IgD-negative memory B cell (primary cell): Measurements from ENCODE around the gene ANKRD53. TPM values are rescaled to one million over a fixed set of nuclear protein-coding genes. Genes with fewer than 3 reads are reported as not detected.
A peak's percentile ranks its signal among the peaks of the same experiment; 100 is the strongest.
"Not testable (repeated sequence)": the region's sequence is repeated elsewhere in the genome, so short reads cannot be mapped to it uniquely, and the experiment has no call there.

ENCODE experiments used
- H3K27ac Mint-ChIP-seq, 3 donors: one replicate each; pipeline ENCODE4 v1.8.0; 2020 to 2022; ENCODE audit warnings: mild to moderate bottlenecking in 3 of 3, mixed read lengths in 3 of 3, moderate library complexity in 1 of 3
- H3K27me3 Mint-ChIP-seq: one replicate; pipeline ENCODE4 v1.8.0; 2021; ENCODE audit warnings: mixed read lengths
- H3K36me3 Mint-ChIP-seq: one replicate; pipeline ENCODE4 v1.8.0; 2020; ENCODE audit warnings: mild to moderate bottlenecking, mixed read lengths
- H3K4me1 Mint-ChIP-seq, 3 donors: one replicate each; pipeline ENCODE4 v1.8.0; 2020 to 2022; ENCODE audit warnings: mixed read lengths in 3 of 3, mild to moderate bottlenecking in 1 of 3
- H3K4me3 Mint-ChIP-seq, 4 donors: one replicate each; pipeline ENCODE4 v1.8.0; 2020 to 2022; ENCODE audit warnings: mild to moderate bottlenecking in 4 of 4, mixed read lengths in 4 of 4, moderate library complexity in 3 of 4
- H3K9me3 Mint-ChIP-seq, 3 donors: one replicate each; pipeline ENCODE4 v1.8.0; 2020 to 2021; ENCODE audit warnings: mixed read lengths in 3 of 3, mild to moderate bottlenecking in 1 of 3
- polyA plus RNA-seq: library from polyadenylated mRNA; unstranded; fragments of 300-500 nt; fragmentation: Illumina TruSeq; gene quantifications from one replicate; pipeline ENCODE4 v1.2.3, GENCODE V29; 2021

The ANKRD53 gene
- polyA plus RNA-seq, 1 donor from 2014 or later, result not detected

- Mint-ChIP-seq H3K27ac (no peak overlapping the region), H3K4me3 (peak overlapping the region in 1 of 4 donors; percentile 30), H3K36me3 (peaks cover 3% of the 10 kb centered on the region), H3K9me3 (no peaks in the 10 kb centered on the region), H3K27me3 (no peaks in the 10 kb centered on the region), H3K4me1 (peaks cover 4 to 10% (median 4%) of the 10 kb centered on the region in 3 donors)
Observed at GRCh38 chr2:70986499-70987189, 8.2 kb downstream of the ANKRD53 start.

- peak overlapping the region in 1 of 4 donors; percentile 30 for H3K4me3 Mint-ChIP-seq
- H3K9me3 Mint-ChIP-seq, result no peaks in the 10 kb centered on the region
- H3K27ac Mint-ChIP-seq, result no peak overlapping the region
- H3K27me3 Mint-ChIP-seq, result no peaks in the 10 kb centered on the region
- peaks cover 3% of the 10 kb centered on the region for H3K36me3 Mint-ChIP-seq
- peaks cover 4 to 12% (median 4%) of the 10 kb centered on the region in 3 donors for H3K4me1 Mint-ChIP-seq
Observed at GRCh38 chr2:70987386-70987785, 9.0 kb downstream of the ANKRD53 start.

GRCh38 chr2:70988151-70988550, 9.7 kb downstream of the ANKRD53 start:
- no peak overlapping the region for H3K27ac Mint-ChIP-seq
- peaks cover 3% of the 10 kb centered on the region for H3K36me3 Mint-ChIP-seq
- H3K27me3 Mint-ChIP-seq, result no peaks in the 10 kb centered on the region
- H3K4me1 Mint-ChIP-seq, result peaks cover 9 to 17% (median 10%) of the 10 kb centered on the region in 3 donors
- H3K9me3 Mint-ChIP-seq, result no peaks in the 10 kb centered on the region
- no peak overlapping the region for H3K4me3 Mint-ChIP-seq

GRCh38 chr2:70988726-70989648, 10.6 kb downstream of the ANKRD53 start:
- H3K9me3 Mint-ChIP-seq, result no peaks in the 10 kb centered on the region
- H3K4me3 Mint-ChIP-seq, result no peak overlapping the region
- no peaks in the 10 kb centered on the region for H3K27me3 Mint-ChIP-seq
- H3K4me1 Mint-ChIP-seq, result peaks cover 18 to 25% (median 19%) of the 10 kb centered on the region in 3 donors
- H3K27ac Mint-ChIP-seq, result no peak overlapping the region
- H3K36me3 Mint-ChIP-seq, result peaks cover 3% of the 10 kb centered on the region

GRCh38 chr2:70990216-70990615, 11.8 kb downstream of the ANKRD53 start:
- Mint-ChIP-seq H3K4me3 (peak overlapping the region in 1 of 4 donors; percentile 73), H3K9me3 (no peaks in the 10 kb centered on the region), H3K4me1 (peaks cover 17 to 22% (median 20%) of the 10 kb centered on the region in 3 donors), H3K27me3 (no peaks in the 10 kb centered on the region), H3K27ac (no peak overlapping the region), H3K36me3 (peaks cover 3% of the 10 kb centered on the region)

GRCh38 chr2:70991142-70991541, 12.7 kb downstream of the ANKRD53 start:
- no peaks in the 10 kb centered on the region for H3K27me3 Mint-ChIP-seq
- H3K27ac Mint-ChIP-seq, result no peak overlapping the region
- no peaks in the 10 kb centered on the region for H3K9me3 Mint-ChIP-seq
- H3K4me3 Mint-ChIP-seq, result peak overlapping the region in 2 of 4 donors; percentile 47 to 73
- peaks cover 20 to 26% (median 21%) of the 10 kb centered on the region in 3 donors for H3K4me1 Mint-ChIP-seq
- peaks cover 2% of the 10 kb centered on the region for H3K36me3 Mint-ChIP-seq

- Mint-ChIP-seq H3K9me3 (no peaks in the 10 kb centered on the region), H3K27ac (peak overlapping the region in 1 of 3 donors; percentile 73), H3K36me3 (no peaks in the 10 kb centered on the region), H3K27me3 (no peaks in the 10 kb centered on the region), H3K4me3 (peak overlapping the region in 1 of 4 donors; percentile 99), H3K4me1 (peaks cover 20 to 26% (median 21%) of the 10 kb centered on the region in 3 donors)
Observed at GRCh38 chr2:70991742-70992141, 13.3 kb downstream of the ANKRD53 start.

GRCh38 chr2:70992945-70993853, 14.8 kb downstream of the ANKRD53 start:
- no peaks in the 10 kb centered on the region for H3K9me3 Mint-ChIP-seq
- H3K36me3 Mint-ChIP-seq, result no peaks in the 10 kb centered on the region

GRCh38 chr2:70994009-70994698, 15.7 kb downstream of the ANKRD53 start:
- peak overlapping the region; percentile 93 to 99 (median 96) for H3K4me3 Mint-ChIP-seq
- H3K36me3 Mint-ChIP-seq, result no peaks in the 10 kb centered on the region
- peak overlapping the region; percentile 78 to 96 (median 92) for H3K27ac Mint-ChIP-seq
- H3K9me3 Mint-ChIP-seq, result no peaks in the 10 kb centered on the region
- H3K4me1 Mint-ChIP-seq, result peaks cover 19 to 26% (median 25%) of the 10 kb centered on the region in 3 donors
- H3K27me3 Mint-ChIP-seq, result no peaks in the 10 kb centered on the region

More at GRCh38 chr2:70992945-70993853, 14.8 kb downstream of the ANKRD53 start:
- peaks cover 19 to 26% (median 21%) of the 10 kb centered on the region in 3 donors for H3K4me1 Mint-ChIP-seq
- H3K27me3 Mint-ChIP-seq, result no peaks in the 10 kb centered on the region
- H3K27ac Mint-ChIP-seq, result peak overlapping the region; percentile 78 to 96 (median 92)
- H3K4me3 Mint-ChIP-seq, result peak overlapping the region; percentile 93 to 99 (median 96)

GRCh38 chr2:70994699-70995425, 16.4 kb downstream of the ANKRD53 start, which contains the start of gene TEX261:
Gene TEX261, minus strand, starts transcription at chr2:70994873. Its CDS starts 116 bp downstream, at chr2:70994757.
- peak within 1 kb of the TSS; percentile 90 to 96 (median 92) for H3K27ac Mint-ChIP-seq
- H3K27me3 Mint-ChIP-seq, result no peaks in the 10 kb centered on the region
- no peaks in the 10 kb centered on the region for H3K9me3 Mint-ChIP-seq
- no peaks in the 10 kb centered on the region for H3K36me3 Mint-ChIP-seq
- peak within 1 kb of the TSS; percentile 93 to 99 (median 98) for H3K4me3 Mint-ChIP-seq
- peaks cover 19 to 26% (median 25%) of the 10 kb centered on the region in 3 donors for H3K4me1 Mint-ChIP-seq

- Mint-ChIP-seq H3K4me1 (peaks cover 19 to 26% (median 25%) of the 10 kb centered on the region in 3 donors), H3K4me3 (peak overlapping the region; percentile 93 to 98 (median 98))
Observed at GRCh38 chr2:70995426-70995729, 16.9 kb downstream of the ANKRD53 start.

GRCh38 chr2:70998885-70999284, 20.5 kb downstream of the ANKRD53 start:
- H3K9me3 Mint-ChIP-seq, H3K4me3 Mint-ChIP-seq, H3K27me3 Mint-ChIP-seq, H3K36me3 Mint-ChIP-seq: not testable (repeated sequence)
- peaks cover 11 to 14% (median 14%) of the 10 kb centered on the region in 3 donors for H3K4me1 Mint-ChIP-seq
- H3K27ac Mint-ChIP-seq, result peak overlapping the region in 1 of 3 donors; percentile 60

More at GRCh38 chr2:70995426-70995729, 16.9 kb downstream of the ANKRD53 start:
- no peaks in the 10 kb centered on the region for H3K9me3 Mint-ChIP-seq
- H3K27me3 Mint-ChIP-seq, result no peaks in the 10 kb centered on the region
- H3K36me3 Mint-ChIP-seq, result no peaks in the 10 kb centered on the region
- H3K27ac Mint-ChIP-seq, result peak overlapping the region in 2 of 3 donors; percentile 87 to 90

- H3K36me3 Mint-ChIP-seq, result no peaks in the 10 kb centered on the region
- no peak overlapping the region for H3K4me3 Mint-ChIP-seq
- no peaks in the 10 kb centered on the region for H3K27me3 Mint-ChIP-seq
- peaks cover 10 to 12% (median 11%) of the 10 kb centered on the region in 3 donors for H3K4me1 Mint-ChIP-seq
- H3K27ac Mint-ChIP-seq, result peak overlapping the region in 1 of 3 donors; percentile 60
- H3K9me3 Mint-ChIP-seq, result no peaks in the 10 kb centered on the region
Observed at GRCh38 chr2:70999362-70999761, 20.9 kb downstream of the ANKRD53 start.
